ENCODE data around the gene JAG1. TPM values are rescaled to one million over a fixed set of nuclear protein-coding genes. Genes with fewer than 3 reads are reported as not detected.

JAG1 gene
- 71.8 and 85.4 TPM in 2 replicates for total RNA-seq

DNA sequence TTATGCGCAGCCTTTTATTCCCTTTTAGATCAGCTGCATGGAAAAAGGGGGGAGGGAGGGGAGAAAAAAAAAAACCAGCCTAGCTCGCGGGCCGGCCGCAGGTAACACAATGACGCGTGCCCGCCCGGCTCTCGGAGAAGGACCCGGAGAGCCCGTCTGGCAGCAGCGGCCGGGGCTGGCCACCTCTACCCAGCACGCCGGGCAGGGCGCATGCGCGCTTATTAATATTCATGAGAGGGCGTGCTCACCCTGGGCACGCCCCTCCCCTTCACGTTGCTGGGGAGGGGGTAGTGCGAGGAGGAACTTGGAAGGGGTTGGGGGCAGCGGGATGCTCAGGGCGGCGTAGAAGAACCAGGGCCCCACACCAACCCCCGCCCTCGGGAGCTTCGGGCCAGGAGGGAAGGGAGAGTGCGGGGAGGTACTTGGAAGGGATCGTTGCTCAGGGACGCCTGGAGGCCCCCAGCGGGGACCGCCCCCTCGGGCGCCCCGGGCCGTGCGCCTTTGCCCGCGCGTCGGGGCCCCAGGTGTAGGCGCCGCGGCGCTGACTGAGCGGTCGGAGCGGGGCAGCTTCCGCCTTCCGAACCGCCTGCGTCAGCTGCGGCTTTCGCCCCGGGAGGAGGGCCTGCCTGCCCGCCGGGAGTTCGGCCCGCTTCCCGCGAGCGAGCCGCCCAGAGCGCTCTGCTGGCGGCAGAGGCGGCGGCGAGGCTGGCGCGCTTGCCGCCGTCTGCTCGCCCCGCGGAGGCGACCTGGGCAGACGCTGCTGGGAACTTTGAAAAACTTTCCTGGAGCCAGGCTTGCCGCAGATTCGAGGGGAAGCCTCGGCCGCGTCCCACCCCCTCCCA lies at the start of gene JAG1:
Gene JAG1 (minus strand): TSS at position 158 of the 842 bp plus-strand sequence. CDS start 469 bp downstream, outside the sequence.

Small RNA genes lying within 50 kb of the gene (small RNA-seq; reads per million reads assigned to genes)
- not detected for gene MIR6870

Other genes with a start within 250 kb of the JAG1 start
- gene MKKS, start 239.8 kb downstream of the JAG1 start, total RNA-seq, result 7.4 and 9.8 TPM in 2 replicates
- gene SLX4IP, start 238.7 kb downstream of the JAG1 start, total RNA-seq, result 5.1 and 5.8 TPM in 2 replicates